GM19452 (cell line): ENCODE measurements around the gene VAMP4.

Experiments
- ATAC-seq: cut with Tn5 transposase; IDR thresholded peaks from one replicate; pipeline ENCODE4 v1.9.1; 2021; ENCODE audit not compliant: unreplicated experiment

VAMP4 gene

GRCh38 chr1:171653796-171654195, 88.1 kb downstream of the VAMP4 start:
- ATAC-seq, result no peak

- ATAC-seq, result no peak
Observed at GRCh38 chr1:171652234-171652822, 89.5 kb downstream of the VAMP4 start, which contains the start of gene MYOC. Gene MYOC (minus strand): TSS chr1:171652688. CDS start chr1:171652611, 77 bp downstream.
